DND-41 (cell line): ENCODE measurements around the gene FRS2.
A peak's percentile ranks its signal among the peaks of the same experiment; 100 is the strongest.

Source experiments
- CTCF ChIP-seq: IDR thresholded peaks from 2 replicates; pipeline ENCODE4 v1.5.1; 2012; ENCODE audit warnings: borderline replicate concordance, low read length, moderate library complexity, mild to moderate bottlenecking; ENCODE audit not compliant: poor library complexity, severe bottlenecking; ENCODE audit errors: extremely low read depth
- EZH2 ChIP-seq: IDR thresholded peaks from 3 replicates; pipeline ENCODE4 v1.6.1; 2012; ENCODE audit warnings: borderline replicate concordance, low read depth, mild to moderate bottlenecking, moderate library complexity, low read length, inconsistent platforms; ENCODE audit not compliant: severe bottlenecking

- peak; percentile 46 for TF ChIP-seq CTCF
- no peak for TF ChIP-seq EZH2
Observed at GRCh38 chr12:69585189-69586062, 115.2 kb downstream of the FRS2 start, which contains the start of gene CCT2.
